HepG2 (cell line): Measurements from ENCODE around the gene CHRNB2. TPM values are rescaled to one million over a fixed set of nuclear protein-coding genes. Genes with fewer than 3 reads are reported as not detected.

ENCODE experiments used
- AHR ChIP-seq: IDR thresholded peaks from 2 replicates; pipeline ENCODE4 v1.6.1; 2018; ENCODE audit warnings: missing genetic modification reagents, missing compliant biosample characterization
- ARNTL ChIP-seq: sonication (generic); formaldehyde crosslinking; IDR thresholded peaks from 2 replicates; pipeline ENCODE4 v1.4.0; 2020; ENCODE audit warnings: mild to moderate bottlenecking, missing genetic modification reagents
- ATF1 ChIP-seq: IDR thresholded peaks from 2 replicates; pipeline ENCODE4 v1.6.1; 2016; ENCODE audit warnings: mild to moderate bottlenecking, control low read depth
- ATRX ChIP-seq: sonication (generic); formaldehyde crosslinking; IDR thresholded peaks from 2 replicates; pipeline ENCODE4 v1.4.0; 2020; ENCODE audit warnings: missing genetic modification reagents, borderline replicate concordance
- ELF1 ChIP-seq: sonication (generic); formaldehyde crosslinking; IDR thresholded peaks from 2 replicates; pipeline ENCODE4 v1.4.0; 2020; ENCODE audit warnings: missing genetic modification reagents
- ELF4 ChIP-seq: sonication (generic); formaldehyde crosslinking; IDR thresholded peaks from 2 replicates; pipeline ENCODE4 v1.5.0; 2020; ENCODE audit warnings: missing genetic modification reagents, mild to moderate bottlenecking, moderate library complexity, borderline replicate concordance
- GATAD2A ChIP-seq: IDR thresholded peaks from 2 replicates; pipeline ENCODE4 v1.6.1; 2016
- HMGA1 ChIP-seq: sonication (generic); formaldehyde crosslinking; conservative IDR thresholded peaks from 2 replicates; pipeline ENCODE4 v1.4.0; 2020; ENCODE audit warnings: missing genetic modification reagents
- JUND ChIP-seq: sonication (generic); formaldehyde crosslinking; IDR thresholded peaks from 2 replicates; pipeline ENCODE4 v1.8.0; 2022; ENCODE audit warnings: mild to moderate bottlenecking, missing genetic modification reagents
- KLF9 ChIP-seq: IDR thresholded peaks from 2 replicates; pipeline ENCODE4 v1.6.1; 2016; ENCODE audit warnings: low read depth
- LRRFIP1 ChIP-seq: sonication (generic); formaldehyde crosslinking; conservative IDR thresholded peaks from 2 replicates; pipeline ENCODE4 v1.4.0; 2020; ENCODE audit warnings: missing genetic modification reagents
- MTF2 ChIP-seq: sonication (generic); formaldehyde crosslinking; IDR thresholded peaks from 2 replicates; pipeline ENCODE4 v1.5.0; 2020; ENCODE audit warnings: missing genetic modification reagents, borderline replicate concordance
- NCOA2 ChIP-seq: sonication (generic); formaldehyde crosslinking; IDR thresholded peaks from 2 replicates; pipeline ENCODE4 v1.8.0; 2022; ENCODE audit warnings: inconsistent platforms
- NFKBIZ ChIP-seq: IDR thresholded peaks from 2 replicates; pipeline ENCODE4 v1.6.1; 2018; ENCODE audit warnings: missing genetic modification reagents, missing compliant biosample characterization
- RFXAP ChIP-seq: sonication (generic); formaldehyde crosslinking; IDR thresholded peaks from 2 replicates; pipeline ENCODE4 v1.4.0; 2020; ENCODE audit warnings: missing genetic modification reagents, borderline replicate concordance
- RNF2 ChIP-seq: fragments of 450-650 bp; conservative IDR thresholded peaks from 2 replicates; pipeline ENCODE4 v1.6.1; 2016; ENCODE audit warnings: low read depth
- RXRA ChIP-seq: sonication (generic); formaldehyde crosslinking; IDR thresholded peaks from 2 replicates; pipeline ENCODE4 v1.5.1; 2020; ENCODE audit warnings: missing genetic modification reagents
- SIX4 ChIP-seq: sonication (generic); formaldehyde crosslinking; IDR thresholded peaks from 2 replicates; pipeline ENCODE4 v1.4.0; 2020; ENCODE audit warnings: missing genetic modification reagents
- SMAD3 ChIP-seq: sonication (generic); formaldehyde crosslinking; IDR thresholded peaks from 2 replicates; pipeline ENCODE4 v1.4.0; 2020; ENCODE audit warnings: missing genetic modification reagents
- TEF ChIP-seq: sonication (generic); formaldehyde crosslinking; IDR thresholded peaks from 2 replicates; pipeline ENCODE4 v1.5.0; 2020; ENCODE audit warnings: missing genetic modification reagents
- ZBTB20 ChIP-seq: sonication (generic); formaldehyde crosslinking; IDR thresholded peaks from 2 replicates; pipeline ENCODE4 v1.8.1; 2023; ENCODE audit warnings: missing genetic modification reagents, low read depth, mild to moderate bottlenecking, borderline replicate concordance
- ZMYM3 ChIP-seq: sonication (generic); formaldehyde crosslinking; IDR thresholded peaks from 2 replicates; pipeline ENCODE4 v1.5.1; 2020; ENCODE audit warnings: mild to moderate bottlenecking, missing genetic modification reagents
- ZNF230 ChIP-seq: sonication (generic); formaldehyde crosslinking; IDR thresholded peaks from 2 replicates; pipeline ENCODE4 v1.4.0; 2020; ENCODE audit warnings: mild to moderate bottlenecking, missing genetic modification reagents
- ZNF232 ChIP-seq: sonication (generic); formaldehyde crosslinking; IDR thresholded peaks from 2 replicates; pipeline ENCODE4 v1.4.0; 2020; ENCODE audit warnings: missing genetic modification reagents, borderline replicate concordance
- ZNF3 ChIP-seq: IDR thresholded peaks from 2 replicates; pipeline ENCODE4 v1.7.0; 2017; ENCODE audit warnings: inconsistent platforms
- ZSCAN12 ChIP-seq: sonication (generic); formaldehyde crosslinking; IDR thresholded peaks from 2 replicates; pipeline ENCODE4 v1.9.0; 2021; ENCODE audit warnings: mild to moderate bottlenecking, missing genetic modification reagents
- polyA plus RNA-seq, 8 experiments: library from polyadenylated mRNA; depleted of rRNA in 3 of 8; stranded (reverse) in 7 of 8; unstranded in 1 of 8; fragments of >200 nt; fragmentation: Illumina TruSeq in 4 of 8; extraction: Trizol in 4 of 8; gene quantifications; 2 replicates each; pipeline versions ENCODE4 v1.2.1 to v1.2.3, GENCODE V29; 2011 to 2016; ENCODE audit warnings: low read depth in 4 of 8, missing spikeins in 1 of 8, mixed read lengths in 1 of 8; ENCODE audit not compliant: insufficient read depth in 1 of 8
- total RNA-seq, 5 experiments: library from RNA; depleted of rRNA; stranded (reverse); fragments of >200 nt; fragmentation: Illumina TruSeq; extraction: Trizol; gene quantifications; 2 replicates each; pipeline ENCODE4 v1.2.3, GENCODE V29; 2016; ENCODE audit warnings: low read depth in 1 of 5
- TF ChIP-seq, protein P1 (sequence below): sonication (generic); formaldehyde crosslinking; IDR thresholded peaks from 2 replicates; pipeline ENCODE4 v1.4.0; 2020; ENCODE audit warnings: low read depth, missing genetic modification reagents

Gene CHRNB2
- total and polyA plus RNA-seq, 2 of the 13 experiments (the other 11 are each of a cell fraction or from before 2014, with no cell fraction given) = 0.03 to 0.07 TPM

DNA sequence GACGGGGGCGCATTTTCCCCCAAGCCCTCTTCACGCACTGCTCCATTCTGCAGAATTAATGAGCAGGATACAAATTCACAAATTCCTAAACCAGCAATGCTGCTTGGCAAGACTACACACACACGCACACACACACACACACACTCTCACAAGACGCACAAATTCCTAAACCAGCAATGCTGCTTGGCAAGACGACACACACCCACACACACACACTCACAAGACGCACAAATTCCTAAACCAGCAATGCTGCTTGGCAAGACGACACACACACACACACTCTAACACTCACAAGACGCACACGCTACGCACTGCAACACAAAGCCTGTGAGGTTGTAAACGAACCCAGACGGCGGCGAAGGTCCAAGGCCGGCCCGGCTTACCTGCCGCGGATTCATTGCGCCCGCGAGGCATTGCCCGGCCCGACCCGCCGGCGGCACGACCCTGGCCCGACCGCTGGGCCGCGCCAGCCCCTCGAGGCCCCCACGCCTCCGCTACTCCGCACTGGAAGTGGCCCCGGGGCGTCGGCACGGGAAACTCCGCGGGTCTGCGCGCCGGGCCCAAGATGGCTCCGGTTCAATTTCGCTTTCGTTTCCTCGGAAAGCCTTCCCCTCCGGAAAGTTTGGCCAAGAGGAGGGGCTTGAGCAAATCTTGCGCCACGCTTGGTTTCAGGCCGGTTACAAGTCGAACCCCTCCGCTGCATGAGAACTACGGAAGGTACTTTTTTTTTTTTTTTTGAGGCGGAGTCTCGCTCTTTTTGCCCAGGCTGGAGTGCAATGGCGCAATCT, 40.2 kb downstream of the CHRNB2 start, which contains the start of gene ADAR (continued):
- TF ChIP-seq, protein P1, sequence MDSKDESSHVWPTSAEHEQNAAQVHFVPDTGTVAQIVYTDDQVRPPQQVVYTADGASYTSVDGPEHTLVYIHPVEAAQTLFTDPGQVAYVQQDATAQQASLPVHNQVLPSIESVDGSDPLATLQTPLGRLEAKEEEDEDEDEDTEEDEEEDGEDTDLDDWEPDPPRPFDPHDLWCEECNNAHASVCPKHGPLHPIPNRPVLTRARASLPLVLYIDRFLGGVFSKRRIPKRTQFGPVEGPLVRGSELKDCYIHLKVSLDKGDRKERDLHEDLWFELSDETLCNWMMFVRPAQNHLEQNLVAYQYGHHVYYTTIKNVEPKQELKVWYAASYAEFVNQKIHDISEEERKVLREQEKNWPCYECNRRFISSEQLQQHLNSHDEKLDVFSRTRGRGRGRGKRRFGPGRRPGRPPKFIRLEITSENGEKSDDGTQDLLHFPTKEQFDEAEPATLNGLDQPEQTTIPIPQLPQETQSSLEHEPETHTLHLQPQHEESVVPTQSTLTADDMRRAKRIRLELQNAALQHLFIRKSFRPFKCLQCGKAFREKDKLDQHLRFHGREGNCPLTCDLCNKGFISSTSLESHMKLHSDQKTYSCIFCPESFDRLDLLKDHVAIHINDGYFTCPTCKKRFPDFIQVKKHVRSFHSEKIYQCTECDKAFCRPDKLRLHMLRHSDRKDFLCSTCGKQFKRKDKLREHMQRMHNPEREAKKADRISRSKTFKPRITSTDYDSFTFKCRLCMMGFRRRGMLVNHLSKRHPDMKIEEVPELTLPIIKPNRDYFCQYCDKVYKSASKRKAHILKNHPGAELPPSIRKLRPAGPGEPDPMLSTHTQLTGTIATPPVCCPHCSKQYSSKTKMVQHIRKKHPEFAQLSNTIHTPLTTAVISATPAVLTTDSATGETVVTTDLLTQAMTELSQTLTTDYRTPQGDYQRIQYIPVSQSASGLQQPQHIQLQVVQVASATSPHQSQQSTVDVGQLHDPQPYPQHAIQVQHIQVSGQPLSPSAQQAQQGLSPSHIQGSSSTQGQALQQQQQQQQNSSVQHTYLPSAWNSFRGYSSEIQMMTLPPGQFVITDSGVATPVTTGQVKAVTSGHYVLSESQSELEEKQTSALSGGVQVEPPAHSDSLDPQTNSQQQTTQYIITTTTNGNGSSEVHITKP (CRISPR knock-in tag) = no peak; the same call in 1 of the 2 replicates
- TF ChIP-seq SIX4 (no peak), SMAD3 (CRISPR knock-in tag) (0 out of 2 replicates have a peak, but pooled peaks have one; percentile 41), AHR (CRISPR knock-in tag) (no peak), GATAD2A (CRISPR knock-in tag) (no peak; the same call in 1 of the 2 replicates), RXRA (CRISPR knock-in tag) (no peak), ZNF3 (CRISPR knock-in tag) (no peak), KLF9 (CRISPR knock-in tag) (no peak), ATRX (CRISPR knock-in tag) (no peak), ZMYM3 (CRISPR knock-in tag) (no peak), ZBTB20 (no peak), RNF2 (no peak), ZSCAN12 (CRISPR knock-in tag) (no peak), ELF1 (CRISPR knock-in tag) (peak; percentile 25; the same call in 1 of the 2 replicates), ZNF230 (no peak), HMGA1 (no peak), ATF1 (CRISPR knock-in tag) (no peak), ELF4 (CRISPR knock-in tag) (no peak), TEF (CRISPR knock-in tag) (no peak), LRRFIP1 (CRISPR knock-in tag) (no peak), NCOA2 (CRISPR knock-in tag) (no peak), ARNTL (CRISPR knock-in tag) (no peak), ZNF232 (CRISPR knock-in tag) (no peak), NFKBIZ (CRISPR knock-in tag) (no peak), RFXAP (no peak), MTF2 (no peak), JUND (CRISPR knock-in tag) (no peak)
